ENCODE data around the gene PI16.

Gene PI16

DNA sequence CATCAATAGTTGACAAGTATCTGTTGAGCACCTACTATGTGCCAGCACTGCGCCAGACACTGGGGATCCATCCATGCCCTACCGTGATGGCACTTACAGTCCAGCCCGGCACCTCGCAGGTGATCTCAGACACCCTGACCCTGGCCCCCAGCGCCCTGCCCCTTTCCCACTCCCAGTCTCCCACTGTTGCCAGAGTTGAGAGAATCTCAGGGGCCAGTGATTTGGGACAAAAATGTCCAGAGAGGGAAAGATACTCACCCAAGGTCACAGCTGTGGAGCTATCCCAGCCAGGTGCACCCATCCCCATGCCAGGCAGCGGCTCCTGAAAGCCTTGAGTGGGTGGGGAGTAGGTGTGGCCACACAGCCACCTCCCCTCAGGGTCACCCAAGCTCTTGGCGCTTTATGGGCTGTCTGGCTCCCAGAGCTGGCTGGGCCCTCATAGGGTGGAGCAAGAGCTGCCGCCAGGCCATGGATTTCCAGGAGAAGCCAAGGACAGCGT lies 3.3 kb downstream of the PI16 start:
- DNase-seq (ENCODE audit: low spot score): no peak

DNA sequence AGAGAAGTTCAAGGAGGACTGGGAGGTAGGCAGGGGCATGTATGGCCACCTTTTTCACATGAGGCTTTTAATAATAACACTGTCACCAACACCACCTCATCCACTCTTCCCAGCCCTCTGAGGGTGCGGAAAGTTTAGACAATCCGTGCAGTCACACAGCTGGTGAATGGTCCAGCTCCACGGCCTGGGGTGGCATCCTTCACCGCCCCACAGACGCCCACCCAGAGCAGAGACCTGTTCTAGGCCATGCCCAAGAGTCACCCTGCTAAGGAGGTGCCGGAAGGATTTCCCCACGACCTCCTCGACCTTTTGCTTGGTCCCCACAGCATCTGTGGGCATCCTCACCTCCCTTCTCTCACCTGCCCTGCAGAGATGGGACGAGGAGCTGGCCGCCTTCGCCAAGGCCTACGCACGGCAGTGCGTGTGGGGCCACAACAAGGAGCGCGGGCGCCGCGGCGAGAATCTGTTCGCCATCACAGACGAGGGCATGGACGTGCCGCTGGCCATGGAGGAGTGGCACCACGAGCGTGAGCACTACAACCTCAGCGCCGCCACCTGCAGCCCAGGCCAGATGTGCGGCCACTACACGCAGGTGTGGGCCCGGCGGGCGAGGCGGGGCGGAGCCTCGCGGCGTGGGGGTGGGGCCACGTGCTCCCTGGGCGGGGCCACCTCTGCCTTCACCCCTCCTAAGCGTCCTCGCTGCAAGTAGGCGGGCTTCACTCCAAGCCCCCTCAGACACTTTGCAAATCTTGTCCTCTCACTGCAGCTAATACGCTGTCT lies 4.4 kb downstream of the PI16 start:
- DNase-seq (ENCODE audit: low spot score): no peak

DNA sequence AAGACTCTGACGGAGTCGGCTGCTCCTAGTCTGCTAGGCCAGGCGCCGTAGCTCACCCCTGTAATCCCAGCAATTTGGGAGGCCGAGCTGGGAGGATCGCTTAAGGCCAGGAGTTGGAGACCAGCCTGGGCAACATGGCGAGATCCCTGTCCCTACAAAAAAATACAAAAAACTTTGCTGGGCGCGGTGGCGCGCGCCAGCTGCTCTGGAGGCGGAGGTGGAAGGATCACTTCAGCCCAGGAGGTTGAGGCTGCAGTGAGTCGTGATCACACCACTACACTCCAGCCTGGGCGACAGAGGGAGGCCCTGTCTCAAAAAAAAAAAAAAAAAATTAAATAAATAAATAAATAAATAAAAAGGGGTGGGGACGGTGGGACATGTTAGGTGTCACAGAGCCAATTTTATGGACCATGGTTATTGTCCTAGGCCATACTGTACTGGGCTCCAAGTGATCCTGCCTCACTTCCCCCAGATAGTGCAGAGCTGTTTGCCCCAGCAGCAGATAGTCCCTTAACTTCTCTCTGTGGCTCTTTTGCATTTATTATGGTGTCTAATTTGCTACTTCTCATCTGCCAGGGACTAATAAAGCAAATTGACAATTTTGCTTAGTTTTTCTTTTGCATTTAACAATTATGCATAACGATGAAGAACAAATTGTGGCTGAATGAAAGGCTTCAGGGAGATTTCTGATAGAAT lies 5.2 kb downstream of the PI16 start:
- DNase-seq (ENCODE audit: low spot score): no peak

DNA sequence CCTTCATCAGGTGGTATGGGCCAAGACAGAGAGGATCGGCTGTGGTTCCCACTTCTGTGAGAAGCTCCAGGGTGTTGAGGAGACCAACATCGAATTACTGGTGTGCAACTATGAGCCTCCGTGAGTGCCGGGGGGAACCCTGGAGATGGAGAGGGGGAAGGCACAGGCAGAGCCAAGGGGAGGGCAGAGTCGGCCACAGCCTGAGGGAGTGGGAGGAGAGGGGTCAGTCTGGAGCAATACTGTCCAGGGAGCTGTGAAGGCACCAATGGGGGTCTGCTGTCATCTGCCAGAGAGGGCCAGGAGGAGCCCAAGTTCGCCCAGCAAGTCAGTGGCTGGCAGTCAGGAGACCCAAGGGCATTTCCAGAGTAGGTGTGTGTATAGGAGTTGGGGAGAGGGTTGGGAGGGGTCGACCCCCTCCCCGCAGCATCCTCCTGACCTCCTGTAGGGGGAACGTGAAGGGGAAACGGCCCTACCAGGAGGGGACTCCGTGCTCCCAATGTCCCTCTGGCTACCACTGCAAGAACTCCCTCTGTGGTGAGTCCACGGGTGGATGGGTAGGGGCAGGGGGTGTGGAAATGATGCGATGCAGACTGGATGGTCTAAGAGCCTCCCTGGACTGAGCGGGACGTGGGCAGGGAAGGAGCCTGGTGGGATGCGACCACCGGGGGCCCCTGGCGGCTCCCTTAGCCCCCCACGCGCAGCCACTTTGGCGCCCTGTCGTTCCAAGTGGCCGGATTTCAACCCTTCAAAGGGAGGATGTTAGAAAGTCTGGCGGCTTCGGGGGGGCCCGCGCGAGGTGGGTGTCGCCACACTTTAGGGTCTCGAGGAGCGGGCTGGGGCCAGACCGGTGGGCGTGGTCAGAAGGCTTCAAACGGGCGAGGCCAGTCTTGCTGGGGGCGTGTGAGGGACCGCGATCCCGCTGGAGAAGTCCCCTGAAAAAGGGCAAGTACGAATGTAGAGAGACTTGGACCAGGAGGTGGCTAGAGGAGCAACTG lies 7.2 kb downstream of the PI16 start:
- no peak for DNase-seq (ENCODE audit: low spot score)

DNA sequence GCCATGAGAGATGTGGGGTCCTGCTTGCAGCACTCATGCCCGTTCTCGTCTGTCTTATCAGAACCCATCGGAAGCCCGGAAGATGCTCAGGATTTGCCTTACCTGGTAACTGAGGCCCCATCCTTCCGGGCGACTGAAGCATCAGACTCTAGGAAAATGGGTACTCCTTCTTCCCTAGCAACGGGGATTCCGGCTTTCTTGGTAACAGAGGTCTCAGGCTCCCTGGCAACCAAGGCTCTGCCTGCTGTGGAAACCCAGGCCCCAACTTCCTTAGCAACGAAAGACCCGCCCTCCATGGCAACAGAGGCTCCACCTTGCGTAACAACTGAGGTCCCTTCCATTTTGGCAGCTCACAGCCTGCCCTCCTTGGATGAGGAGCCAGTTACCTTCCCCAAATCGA lies 8.3 kb downstream of the PI16 start:
- no peak for DNase-seq (ENCODE audit: low spot score)

DNA sequence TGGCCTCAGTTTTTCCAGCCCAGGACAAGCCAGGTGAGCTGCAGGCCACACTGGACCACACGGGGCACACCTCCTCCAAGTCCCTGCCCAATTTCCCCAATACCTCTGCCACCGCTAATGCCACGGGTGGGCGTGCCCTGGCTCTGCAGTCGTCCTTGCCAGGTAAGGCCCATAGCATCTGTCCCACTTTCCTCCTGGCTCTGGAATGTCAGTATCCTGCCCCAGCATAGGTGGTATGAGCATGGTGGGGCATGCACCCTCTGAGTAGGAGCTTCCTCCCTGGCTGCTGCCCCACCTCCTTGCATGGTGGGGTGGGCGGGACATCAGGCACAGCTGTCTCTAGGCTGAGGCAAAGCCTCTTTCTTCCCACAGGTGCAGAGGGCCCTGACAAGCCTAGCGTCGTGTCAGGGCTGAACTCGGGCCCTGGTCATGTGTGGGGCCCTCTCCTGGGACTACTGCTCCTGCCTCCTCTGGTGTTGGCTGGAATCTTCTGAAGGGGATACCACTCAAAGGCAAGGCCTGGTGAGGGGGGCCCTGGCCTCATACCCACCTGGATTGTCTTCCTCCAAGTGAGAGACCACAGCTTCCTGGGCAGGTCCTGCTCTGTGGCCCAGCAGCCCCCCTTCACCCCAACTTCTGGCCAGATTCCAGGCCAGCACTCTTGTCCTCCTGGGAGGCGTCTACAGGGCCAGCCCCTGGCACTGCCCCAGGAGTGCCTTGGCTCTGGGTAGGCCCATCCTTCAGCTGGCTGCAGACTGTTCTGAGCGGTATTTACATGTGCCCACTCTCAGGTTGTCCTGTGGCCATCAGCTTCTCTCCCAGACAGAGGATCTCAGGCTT lies 9.1 kb downstream of the PI16 start:
- no peak for DNase-seq (ENCODE audit: low spot score)

DNA sequence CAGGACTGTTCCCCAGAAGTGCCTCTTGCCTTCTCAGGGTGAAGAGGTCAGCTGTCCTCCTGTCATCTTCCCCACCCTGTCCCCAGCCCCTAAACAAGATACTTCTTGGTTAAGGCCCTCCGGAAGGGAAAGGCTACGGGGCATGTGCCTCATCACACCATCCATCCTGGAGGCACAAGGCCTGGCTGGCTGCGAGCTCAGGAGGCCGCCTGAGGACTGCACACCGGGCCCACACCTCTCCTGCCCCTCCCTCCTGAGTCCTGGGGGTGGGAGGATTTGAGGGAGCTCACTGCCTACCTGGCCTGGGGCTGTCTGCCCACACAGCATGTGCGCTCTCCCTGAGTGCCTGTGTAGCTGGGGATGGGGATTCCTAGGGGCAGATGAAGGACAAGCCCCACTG lies 9.8 kb downstream of the PI16 start:
- DNase-seq (ENCODE audit: low spot score): no peak

DNA sequence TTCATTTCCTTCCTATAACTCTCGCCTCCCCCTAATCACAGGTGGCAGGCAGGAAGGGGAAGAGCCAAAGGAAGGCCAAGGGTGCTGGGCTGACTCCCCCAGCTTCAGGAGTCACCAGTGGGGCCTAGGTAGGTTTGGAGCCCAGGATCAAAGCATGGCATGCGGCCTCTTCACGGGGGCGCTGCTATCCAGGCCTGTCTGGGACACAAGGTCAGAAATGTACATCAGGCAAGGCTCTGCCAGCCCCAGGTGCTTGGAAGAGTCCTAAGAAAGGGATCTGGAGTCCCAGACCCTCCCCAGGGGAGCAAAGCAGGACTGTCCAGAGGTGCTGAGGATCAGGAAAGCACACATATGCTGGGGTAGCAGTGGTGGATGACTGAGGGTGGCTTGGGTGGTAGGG lies 10.4 kb downstream of the PI16 start:
- DNase-seq (ENCODE audit: low spot score): no peak

DNA sequence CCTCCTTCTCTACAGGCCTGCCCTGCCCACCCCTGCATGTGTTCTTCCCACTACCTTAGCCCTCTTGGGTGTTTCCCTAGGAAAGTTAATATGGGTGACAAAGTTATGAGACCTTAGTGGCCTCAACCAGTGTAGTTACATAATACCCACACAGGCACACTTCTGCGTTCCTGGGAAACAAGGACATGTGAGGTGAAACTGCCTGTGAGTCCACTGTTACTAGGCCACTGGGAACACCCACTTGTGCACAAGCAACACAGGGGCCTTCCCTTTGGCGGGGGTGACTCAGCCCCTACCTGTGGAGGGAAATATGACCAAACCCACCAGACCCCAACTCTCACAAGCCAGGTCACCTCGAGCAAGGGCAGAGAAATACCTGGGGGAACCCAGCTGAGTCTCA lies 12.8 kb downstream of the PI16 start:
- no peak for DNase-seq (ENCODE audit: low spot score)

DNA sequence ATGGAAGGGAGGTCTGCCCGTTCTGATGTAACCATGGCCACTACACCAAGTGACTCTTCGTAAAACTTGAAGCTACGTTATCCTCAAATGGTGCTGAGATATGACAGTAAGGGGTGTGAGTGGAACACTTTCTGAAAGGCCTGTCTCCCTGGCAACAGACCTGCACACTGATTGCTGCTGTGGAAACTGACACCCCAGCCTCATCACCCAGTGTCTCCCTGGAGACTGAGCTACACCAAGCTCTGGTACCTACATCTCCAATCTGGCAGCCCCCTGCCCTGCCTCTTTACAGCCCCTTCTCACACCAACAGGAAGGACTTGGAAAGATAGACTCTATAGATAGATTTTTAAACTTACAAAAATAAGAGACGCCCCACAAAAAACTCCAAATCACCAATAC lies 13.2 kb downstream of the PI16 start:
- no peak for DNase-seq (ENCODE audit: low spot score)

DNA sequence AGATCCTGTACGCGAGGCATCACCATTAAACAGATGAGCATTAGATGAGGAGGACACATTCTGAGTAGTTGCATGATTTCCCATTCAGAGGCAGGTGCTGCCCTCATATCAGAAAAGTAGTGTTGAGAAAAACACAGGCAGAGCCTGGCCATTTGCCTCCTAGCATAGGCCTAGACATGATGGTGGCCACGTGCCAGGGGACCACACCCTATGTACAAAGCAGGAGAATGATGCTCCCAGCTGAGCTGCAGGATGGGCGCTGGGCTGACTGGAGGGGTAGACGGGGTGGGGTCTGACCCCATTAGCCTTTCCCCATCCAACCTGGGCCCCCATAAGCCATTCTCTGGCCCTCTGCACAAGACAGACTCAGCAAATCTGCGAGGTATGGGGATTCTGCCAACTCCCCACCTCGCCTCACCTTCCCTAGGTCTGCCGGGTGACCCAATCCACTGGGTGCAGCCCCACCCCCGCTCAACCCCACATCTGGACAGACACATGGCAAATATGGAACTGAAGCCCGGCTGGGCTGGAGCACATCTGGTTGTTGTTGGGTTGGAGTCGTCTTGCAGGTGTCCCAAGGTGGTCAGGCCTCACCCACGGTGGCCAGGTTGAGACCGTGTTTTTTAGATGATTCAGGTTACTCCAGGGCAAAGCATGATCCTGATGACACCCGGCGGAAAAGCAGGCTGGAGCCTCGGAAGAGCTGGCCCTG lies 13.9 kb downstream of the PI16 start:
- no peak for DNase-seq (ENCODE audit: low spot score)

DNA sequence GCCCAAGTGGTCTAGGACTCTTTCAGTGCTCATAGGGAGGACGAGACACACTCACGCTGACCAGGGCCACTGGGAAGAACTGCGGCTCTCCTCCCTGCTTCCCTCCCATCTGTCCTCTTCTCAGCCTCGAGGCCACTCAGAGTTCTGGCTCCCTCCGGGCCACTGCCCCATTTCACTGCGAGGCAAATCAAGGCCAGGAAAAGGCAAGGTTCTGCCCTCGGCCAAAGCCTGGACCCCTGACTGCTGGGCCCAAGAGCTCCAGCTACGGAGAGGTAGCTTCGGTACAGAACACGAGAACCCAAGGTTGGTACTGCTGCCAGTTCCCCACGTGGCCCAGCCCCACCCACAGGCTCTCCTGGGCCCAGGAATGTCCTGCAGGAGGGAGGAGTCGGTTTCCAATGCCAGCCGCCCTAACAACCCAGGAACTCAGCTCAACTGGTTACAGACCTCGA lies 14.7 kb downstream of the PI16 start:
- DNase-seq (ENCODE audit: low spot score): no peak

DNA sequence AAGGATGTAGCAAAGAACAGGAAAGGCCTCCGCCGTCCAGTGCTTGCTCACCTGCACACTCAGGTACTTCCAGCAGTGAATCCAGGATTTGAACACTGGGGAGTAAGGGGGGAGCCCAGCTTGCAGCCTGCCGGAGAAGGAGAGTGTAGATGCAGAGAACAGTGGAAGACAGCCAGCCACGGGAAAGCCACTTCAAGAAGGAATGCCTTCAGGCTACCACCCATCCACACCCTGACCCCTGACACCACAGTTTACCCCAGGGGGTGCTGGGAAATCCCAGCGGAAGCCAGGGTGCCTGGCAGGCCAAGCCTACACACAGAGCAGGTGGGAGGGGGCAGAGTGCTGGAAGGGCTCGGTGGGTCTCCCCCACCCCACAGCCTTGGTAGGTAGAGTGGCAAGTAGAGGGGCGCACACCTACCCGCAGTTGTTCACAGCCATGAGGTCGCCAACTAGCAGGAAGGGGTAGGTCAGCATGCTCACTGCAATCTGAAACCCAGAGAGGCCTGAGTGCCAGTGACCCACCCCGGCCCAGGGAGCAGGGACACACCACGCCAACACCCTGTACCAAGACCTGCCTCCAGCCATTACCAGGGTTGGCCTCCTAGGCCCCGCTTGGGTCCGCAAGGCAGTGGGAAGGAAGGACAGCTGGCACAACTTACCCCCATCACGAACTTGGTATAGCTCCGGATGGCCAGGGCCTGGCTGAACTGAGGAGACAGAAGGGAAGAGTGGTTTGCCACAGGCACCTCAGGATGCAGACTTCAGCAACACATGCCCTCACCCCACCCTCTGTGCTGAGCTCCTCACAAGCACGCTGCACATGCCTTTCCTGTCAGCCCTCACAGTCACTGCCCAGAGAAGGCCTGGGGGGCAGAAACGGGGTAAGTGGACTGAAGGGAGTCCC lies 15.7 kb downstream of the PI16 start:
- no peak for DNase-seq (ENCODE audit: low spot score)

DNA sequence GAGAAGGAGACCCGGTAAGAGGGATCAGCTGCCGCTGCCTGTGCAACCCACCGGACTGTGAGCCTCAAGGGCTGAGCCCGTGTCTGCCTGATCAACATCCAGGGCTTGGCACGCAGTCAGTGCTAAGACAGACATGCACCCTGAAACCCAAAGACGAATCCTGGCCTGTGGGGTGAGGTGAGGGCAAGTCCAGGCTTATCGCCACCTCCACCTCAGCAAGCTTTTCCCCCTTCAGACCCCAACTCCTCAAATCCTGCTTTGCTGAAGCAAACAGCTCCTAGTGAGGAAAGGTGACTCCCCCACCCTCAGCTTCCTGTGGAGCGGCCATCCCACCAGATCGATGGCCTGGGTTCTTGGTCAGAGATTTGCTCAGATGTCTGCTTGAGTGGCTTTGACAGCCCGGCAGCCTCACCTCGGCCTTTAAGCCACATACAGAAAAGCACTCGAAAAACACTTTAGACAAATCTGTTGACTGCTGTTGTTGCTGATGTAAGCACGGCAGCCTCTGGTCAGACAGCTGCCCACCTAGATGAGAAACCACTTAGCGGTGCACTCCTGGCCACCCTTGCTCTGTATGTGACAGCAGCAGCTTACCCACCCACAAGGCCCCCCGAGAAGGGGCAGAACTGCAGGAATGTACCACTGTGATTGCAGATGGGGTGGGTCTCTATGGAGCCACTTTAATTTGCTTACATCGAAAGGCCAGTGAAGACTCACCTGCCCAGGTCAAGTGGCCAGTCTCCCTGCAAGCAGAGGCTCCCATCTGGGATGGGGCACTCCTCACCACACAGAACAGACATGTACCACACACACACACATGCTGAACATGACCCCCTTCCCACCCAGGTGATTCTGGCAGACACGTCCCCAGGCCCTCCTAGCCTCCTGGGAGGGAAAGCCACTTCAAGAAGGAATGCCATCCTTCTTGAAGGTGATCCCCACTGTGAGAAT lies 16.6 kb downstream of the PI16 start:
- no peak for DNase-seq (ENCODE audit: low spot score)

DNA sequence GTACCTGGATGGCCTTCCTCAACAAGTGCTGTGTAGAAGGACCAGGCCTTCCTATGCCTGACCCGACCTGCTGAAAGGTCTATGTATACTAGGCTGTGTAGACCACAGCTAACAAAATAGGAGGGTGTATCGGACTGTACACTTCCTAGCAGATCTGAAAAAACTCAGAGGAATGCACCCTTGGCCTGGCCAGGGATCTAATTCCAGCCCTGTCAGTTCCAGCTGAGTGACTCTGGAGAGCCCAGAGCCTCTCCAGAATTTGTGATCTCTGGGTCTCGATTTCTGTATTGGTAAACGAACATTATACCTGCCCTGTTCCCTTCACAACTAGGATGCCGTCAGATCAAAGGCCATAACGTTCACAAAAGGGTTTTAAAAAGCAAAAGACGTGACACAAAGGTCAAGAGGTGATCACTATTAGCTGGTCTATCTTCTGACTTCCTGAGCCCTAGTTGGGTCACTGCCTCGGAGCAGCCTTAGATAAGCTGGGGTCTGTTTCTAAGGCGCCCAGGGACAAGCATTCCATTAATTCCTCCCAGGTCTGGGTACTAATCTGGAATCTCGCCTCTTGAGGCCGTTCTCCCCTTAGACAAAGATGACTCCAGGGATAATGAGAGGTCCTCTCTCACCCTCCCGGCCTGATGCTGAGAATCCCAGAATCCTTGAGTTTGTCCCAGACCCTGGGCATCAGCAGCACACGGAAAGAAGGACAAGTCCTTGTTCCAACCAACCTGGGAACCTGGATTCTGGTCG lies 17.6 kb downstream of the PI16 start:
- no peak for DNase-seq (ENCODE audit: low spot score)

DNA sequence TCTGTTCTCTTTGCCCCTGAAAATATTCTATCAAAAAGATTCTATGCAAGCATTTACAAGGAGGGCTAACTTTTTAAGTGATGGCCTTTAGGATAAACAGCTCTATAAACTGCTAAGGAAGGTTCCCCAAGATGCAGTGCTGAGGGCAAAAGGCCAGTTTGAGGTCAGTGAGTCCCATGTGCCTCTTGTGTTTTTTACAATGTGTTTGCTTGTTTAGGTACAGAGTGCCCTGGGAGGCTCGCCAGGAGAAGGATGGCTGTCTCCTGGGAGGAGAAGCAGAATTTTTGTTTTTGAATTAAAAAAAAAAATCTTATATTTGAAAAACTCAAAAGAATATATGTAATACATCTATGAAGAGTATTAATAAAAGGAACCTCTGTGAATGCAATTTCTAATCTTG lies 18.7 kb downstream of the PI16 start:
- DNase-seq (ENCODE audit: low spot score): no peak

DNA sequence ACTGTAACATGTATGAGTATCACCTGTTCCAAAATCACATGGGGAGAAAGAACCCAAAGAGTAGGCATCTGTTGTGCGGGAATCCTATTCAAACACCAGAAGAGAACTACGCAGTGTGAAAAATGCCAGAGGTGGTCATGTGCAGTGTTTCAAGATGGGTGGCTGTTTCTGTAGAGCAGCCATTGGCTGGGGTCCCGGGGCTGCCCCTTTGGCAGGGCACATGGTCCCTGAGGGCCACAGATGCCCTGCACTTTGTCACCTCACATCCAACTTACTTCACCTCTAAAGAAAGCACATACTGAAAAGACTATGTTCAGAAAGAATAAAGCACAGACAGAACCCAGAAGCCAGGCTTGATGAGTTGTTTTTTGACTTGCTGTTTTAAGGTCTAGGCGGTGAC lies 19.1 kb downstream of the PI16 start:
- no peak for DNase-seq (ENCODE audit: low spot score)

Measured in LoVo (cell line).